ENCODE data around the gene DGKB.

The DGKB gene

DNA sequence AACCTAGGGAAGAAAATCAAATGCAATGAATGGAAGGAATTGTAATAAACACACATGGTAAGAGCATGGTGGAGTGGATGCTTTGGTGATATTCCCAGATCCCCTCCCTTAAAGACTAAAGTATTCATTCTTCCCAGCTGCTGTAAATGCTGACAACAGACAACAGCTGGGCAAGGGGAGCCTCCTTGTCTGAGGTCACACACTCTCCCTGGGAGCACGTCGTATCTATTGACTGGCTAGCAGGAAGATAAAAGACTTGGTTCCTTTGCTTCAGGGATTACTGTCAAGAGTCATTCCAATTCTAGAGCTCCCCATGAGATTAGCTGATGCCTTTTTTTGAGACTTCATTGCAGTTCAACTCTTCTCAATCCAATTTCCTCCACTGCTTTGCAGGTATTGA, 469.6 kb downstream of the DGKB start:
- Histone ChIP-seq H3K27me3 (ENCODE audit: insufficient read depth, poor library complexity, severe bottlenecking) (no peaks in the 10 kb centered on the region), H3K9me3 (ENCODE audit: severe bottlenecking) (no peaks in the 10 kb centered on the region), H3K4me1 (ENCODE audit: insufficient read depth, poor library complexity, severe bottlenecking) (no peaks in the 10 kb centered on the region), H3K36me3 (ENCODE audit: low read depth) (no peaks in the 10 kb centered on the region), H3K27ac (ENCODE audit: poor library complexity, severe bottlenecking) (no peak overlapping the region), H3K4me3 (ENCODE audit: severe bottlenecking) (no peak overlapping the region)
- ATAC-seq (ENCODE audit: low read depth) (no peak), DNase-seq (ENCODE audit: low spot score) (no peak)
- TF ChIP-seq CTCF (IDR thresholded peaks at IDR 0.05; ENCODE audit: poor library complexity, severe bottlenecking), result no peak

DNA sequence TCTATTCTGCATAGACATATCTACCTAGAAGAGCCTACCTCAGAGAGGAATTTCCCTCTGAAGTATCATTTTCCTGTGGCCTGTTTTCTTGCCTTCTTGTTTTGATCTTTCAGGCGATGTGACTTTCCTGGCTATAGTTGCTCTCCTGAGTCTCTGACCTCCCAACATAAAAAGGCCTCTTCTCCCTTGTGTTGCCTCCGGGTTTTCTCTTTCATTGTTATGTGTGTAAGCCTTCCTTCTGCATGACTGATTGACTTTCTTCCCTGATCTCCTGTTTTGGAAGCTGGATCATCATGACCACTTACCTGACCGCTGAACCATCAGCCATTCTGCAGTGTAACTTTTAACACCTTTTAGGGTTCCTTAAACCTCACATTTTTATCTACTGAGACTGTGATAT, 471.6 kb downstream of the DGKB start:
- no peak for ATAC-seq (ENCODE audit: low read depth)
- Histone ChIP-seq H3K4me3 (ENCODE audit: severe bottlenecking) (no peak overlapping the region), H3K27me3 (ENCODE audit: insufficient read depth, poor library complexity, severe bottlenecking) (no peaks in the 10 kb centered on the region), H3K4me1 (ENCODE audit: insufficient read depth, poor library complexity, severe bottlenecking) (no peaks in the 10 kb centered on the region), H3K36me3 (ENCODE audit: low read depth) (no peaks in the 10 kb centered on the region), H3K9me3 (ENCODE audit: severe bottlenecking) (no peaks in the 10 kb centered on the region), H3K27ac (ENCODE audit: poor library complexity, severe bottlenecking) (no peak overlapping the region)
- no peak for DNase-seq (ENCODE audit: low spot score)
- TF ChIP-seq CTCF (IDR thresholded peaks at IDR 0.05; ENCODE audit: poor library complexity, severe bottlenecking), result no peak

- no peaks in the 10 kb centered on the region for H3K36me3 ChIP-seq (ENCODE audit: low read depth)
- H3K27me3 ChIP-seq (ENCODE audit: insufficient read depth, poor library complexity, severe bottlenecking), result no peaks in the 10 kb centered on the region
- no peaks in the 10 kb centered on the region for H3K9me3 ChIP-seq (ENCODE audit: severe bottlenecking)
- no peak for ATAC-seq (ENCODE audit: low read depth)
- no peak for TF ChIP-seq CTCF (IDR thresholded peaks at IDR 0.05; ENCODE audit: poor library complexity, severe bottlenecking)
- H3K4me3 ChIP-seq (ENCODE audit: severe bottlenecking), result no peak overlapping the region
- DNase-seq (ENCODE audit: low spot score), result no peak
- H3K4me1 ChIP-seq (ENCODE audit: insufficient read depth, poor library complexity, severe bottlenecking), result no peaks in the 10 kb centered on the region
- no peak overlapping the region for H3K27ac ChIP-seq (ENCODE audit: poor library complexity, severe bottlenecking)
Measured at GRCh38 chr7:14425559-14425958, 477.0 kb downstream of the DGKB start.

DNA sequence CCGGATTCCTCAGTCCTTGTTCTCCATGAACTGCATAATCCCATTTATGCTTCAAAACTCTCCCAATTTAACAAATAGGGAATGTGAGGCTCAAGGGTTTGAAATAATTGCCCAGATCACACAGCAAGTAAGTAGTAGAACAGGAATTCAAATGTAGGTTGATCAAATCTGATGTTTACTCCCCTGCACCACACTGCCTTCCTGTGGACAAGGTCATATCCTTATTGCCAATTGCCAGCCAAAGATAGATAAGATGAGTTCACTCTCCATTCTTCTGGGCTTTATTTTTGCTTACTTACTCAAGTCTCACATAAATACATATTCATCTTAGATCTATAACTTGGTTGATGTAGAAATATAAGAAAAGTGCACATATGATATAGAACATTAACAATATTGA, 477.9 kb downstream of the DGKB start:
- Histone ChIP-seq H3K27ac (ENCODE audit: poor library complexity, severe bottlenecking) (no peak overlapping the region), H3K27me3 (ENCODE audit: insufficient read depth, poor library complexity, severe bottlenecking) (no peaks in the 10 kb centered on the region), H3K9me3 (ENCODE audit: severe bottlenecking) (no peaks in the 10 kb centered on the region), H3K4me1 (ENCODE audit: insufficient read depth, poor library complexity, severe bottlenecking) (no peaks in the 10 kb centered on the region), H3K36me3 (ENCODE audit: low read depth) (no peaks in the 10 kb centered on the region), H3K4me3 (ENCODE audit: severe bottlenecking) (no peak overlapping the region)
- DNase-seq (ENCODE audit: low spot score) (no peak), ATAC-seq (ENCODE audit: low read depth) (no peak)
- TF ChIP-seq CTCF (IDR thresholded peaks at IDR 0.05; ENCODE audit: poor library complexity, severe bottlenecking), result peak; percentile 19

DNA sequence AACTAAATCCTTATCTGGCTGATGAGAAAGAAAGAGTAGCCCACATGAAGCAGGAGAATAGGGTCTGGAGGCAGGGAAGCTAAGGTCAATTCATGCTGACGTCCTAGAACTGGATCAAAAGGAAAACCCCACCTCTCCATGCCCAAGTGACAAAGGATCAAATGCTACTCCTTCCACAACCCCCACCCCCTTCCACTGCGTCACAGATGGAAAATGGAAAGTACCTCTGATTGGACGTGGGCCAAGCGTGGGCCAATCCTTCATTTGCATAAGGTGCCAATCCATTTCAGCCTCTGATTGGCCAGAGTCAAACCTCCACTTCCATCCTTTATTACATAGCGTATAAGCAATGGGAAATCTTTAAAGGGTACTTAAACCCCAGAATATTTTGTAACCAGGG, 481.8 kb downstream of the DGKB start:
- no peak for TF ChIP-seq CTCF (IDR thresholded peaks at IDR 0.05; ENCODE audit: poor library complexity, severe bottlenecking)
- no peak for DNase-seq (ENCODE audit: low spot score)

More for the DNA sequence above, 481.8 kb downstream of the DGKB start:
- Histone ChIP-seq H3K27me3 (ENCODE audit: insufficient read depth, poor library complexity, severe bottlenecking) (no peaks in the 10 kb centered on the region), H3K4me1 (ENCODE audit: insufficient read depth, poor library complexity, severe bottlenecking) (no peaks in the 10 kb centered on the region), H3K9me3 (ENCODE audit: severe bottlenecking) (no peaks in the 10 kb centered on the region), H3K36me3 (ENCODE audit: low read depth) (no peaks in the 10 kb centered on the region), H3K4me3 (ENCODE audit: severe bottlenecking) (no peak overlapping the region), H3K27ac (ENCODE audit: poor library complexity, severe bottlenecking) (no peak overlapping the region)
- ATAC-seq (ENCODE audit: low read depth), result no peak

Data from RWPE2 (cell line).